Measurements from ENCODE around the gene GATA2. TPM values are rescaled to one million over a fixed set of nuclear protein-coding genes. Genes with fewer than 3 reads are reported as not detected.

The GATA2 gene
- total RNA-seq, 1 experiment from 2014 or later, result 18.6 TPM

GRCh38 chr3:128505771-128506170 is 12.8 kb upstream of the GATA2 start:
- H3K79me2 ChIP-seq (ENCODE audit: insufficient read depth, low read length), result no peaks in the 10 kb centered on the region
- intact Hi-C loops (cut with micrococcal nuclease), result no loop called here
- no peak overlapping the region for H3K4me2 ChIP-seq (ENCODE audit: low read length)
- H3K27me3 ChIP-seq (ENCODE audit: insufficient read depth, low read length), result no peaks in the 10 kb centered on the region; the same call in 1 of the 2 replicates
- peaks cover 0 to 16% of the 10 kb centered on the region in 2 experiments; a peak in 2 of 4 replicates for H3K4me1 ChIP-seq (ENCODE audit: control insufficient read depth in 1 of 2, insufficient read depth in 2 of 2, low read length in 2 of 2)
- no peak for TF ChIP-seq CEBPB (IDR thresholded peaks at IDR 0.05; ENCODE audit: low read depth)
- no peak for TF ChIP-seq EZH2 (IDR thresholded peaks at IDR 0.05)
- TF ChIP-seq RAD21 (IDR thresholded peaks at IDR 0.05; ENCODE audit: low read depth), result no peak
- no peak for TF ChIP-seq ZFX (IDR thresholded peaks at IDR 0.05)
- no peak for TF ChIP-seq SIN3A (IDR thresholded peaks at IDR 0.05; ENCODE audit: low read depth)
- no peak for TF ChIP-seq EGR1 (IDR thresholded peaks at IDR 0.05; ENCODE audit: low read depth)
- no peak for TF ChIP-seq FOSL1 (IDR thresholded peaks at IDR 0.05; ENCODE audit: low read depth)
- no peak for TF ChIP-seq POLR2A (IDR thresholded peaks at IDR 0.05; ENCODE audit: borderline replicate concordance, extremely low read depth, insufficient read depth, insufficient read length)
- no peak for TF ChIP-seq CBX3 (IDR thresholded peaks at IDR 0.05; ENCODE audit: low read depth)
- no peak for TF ChIP-seq JUND (IDR thresholded peaks at IDR 0.05)
- no peak for TF ChIP-seq SRF (IDR thresholded peaks at IDR 0.05; ENCODE audit: low read depth)
- no peak for TF ChIP-seq SP1 (IDR thresholded peaks at IDR 0.05; ENCODE audit: low read depth)
- TF ChIP-seq YY1 (IDR thresholded peaks at IDR 0.05; ENCODE audit: extremely low read depth, insufficient replicate concordance, low read depth, low read length), result no peak
- no peak for TF ChIP-seq EZH2phosphoT487 (IDR thresholded peaks at IDR 0.05; ENCODE audit: borderline replicate concordance)
- H3K36me3 ChIP-seq (ENCODE audit: control insufficient read depth in 1 of 2, insufficient read depth in 2 of 2, low read length in 2 of 2), result no peaks in the 10 kb centered on the region
- no peaks in the 10 kb centered on the region for H4K20me1 ChIP-seq (ENCODE audit: insufficient read depth)
- H3K9me2 ChIP-seq (ENCODE audit: insufficient read depth), result no peaks in the 10 kb centered on the region
- BruUV-seq (replicated peaks), result no TSS peak
- RAD21 ChIA-PET (ENCODE audit: low non-redundant PET in 1 of 2, low total read pairs in 2 of 2, uncharacterized antibody in 2 of 2, unreplicated experiment in 2 of 2), result no interaction called here
- no peak overlapping the region for H3K27ac ChIP-seq (ENCODE audit: low read depth, low read length)
- POLR2A ChIA-PET, result no interaction called here
- CTCF ChIA-PET, result interaction anchor here (1.1 kb wide), 1 partner anchor 67 kb away, joined by 3 read pairs; no protein-coding TSS in a partner anchor
- H3K9me3 ChIP-seq (ENCODE audit: control insufficient read depth in 1 of 2, insufficient read depth in 1 of 2, low read depth in 1 of 2, low read length in 2 of 2), result no peaks in the 10 kb centered on the region
- H3K9ac ChIP-seq (ENCODE audit: low read length), result no peak overlapping the region
- DNase-seq (ENCODE audit: low read depth, low spot score) (no peak), ATAC-seq (no peak)
- H2AFZ ChIP-seq (ENCODE audit: low read depth, low read length, poor library complexity, severe bottlenecking), result no peak overlapping the region
- H3K4me3 ChIP-seq (replicated peaks in 1 of 2; ENCODE audit: low read depth in 1 of 2, low read length in 2 of 2), result no peak overlapping the region
